ENCODE data around the gene TTC7B. TPM values are rescaled to one million over a fixed set of nuclear protein-coding genes. Genes with fewer than 3 reads are reported as not detected.
A peak's percentile ranks its signal among the peaks of the same experiment; 100 is the strongest.

TTC7B gene
- total and polyA plus RNA-seq, 3 experiments from 2014 or later, result 1.7 to 5.8 (median 5.2) TPM

GRCh38 chr14:90687680-90688079, 128.6 kb downstream of the TTC7B start:
- no peaks in the 10 kb centered on the region for H3K4me1 ChIP-seq (ENCODE audit: insufficient read depth, low read length)
- POLR2A ChIA-PET, result no interaction called here
- H3K4me3 ChIP-seq (ENCODE audit: low read length), result no peak overlapping the region
- H3K4me3 Mint-ChIP-seq, result no peak overlapping the region
- H3K36me3 ChIP-seq (ENCODE audit: insufficient read depth, low read length), result no peaks in the 10 kb centered on the region
- DNase-seq, result no peak
- CTCF ChIA-PET, result no interaction called here
- no peak overlapping the region for H3K27ac ChIP-seq (ENCODE audit: low read depth, low read length)
- H3K4me1 Mint-ChIP-seq, result no peaks in the 10 kb centered on the region
- H3K9me3 Mint-ChIP-seq, result no peaks in the 10 kb centered on the region
- no peaks in the 10 kb centered on the region for H3K9me3 ChIP-seq (ENCODE audit: low read length)
- peaks cover 0 to 5% (median 0%) of the 10 kb centered on the region in 3 donors for H3K36me3 Mint-ChIP-seq
- no peak overlapping the region for H3K27ac Mint-ChIP-seq
- H3K27me3 ChIP-seq (ENCODE audit: insufficient read depth, low read length, poor library complexity, severe bottlenecking), result no peaks in the 10 kb centered on the region
- peaks cover 0 to 10% of the 10 kb centered on the region in 2 donors for H3K27me3 Mint-ChIP-seq

- no peak overlapping the region for H3K4me3 Mint-ChIP-seq
- H3K9me3 ChIP-seq (ENCODE audit: low read length), result no peaks in the 10 kb centered on the region
- no peaks in the 10 kb centered on the region for H3K9me3 Mint-ChIP-seq
- ChIA-PET CTCF (no interaction called here), POLR2A (no interaction called here)
- H3K4me1 Mint-ChIP-seq, result peaks cover 8 to 11% (median 8%) of the 10 kb centered on the region in 3 donors
- H3K27me3 Mint-ChIP-seq, result peaks cover 0 to 12% of the 10 kb centered on the region in 2 donors
- no peak for DNase-seq
- peaks cover 8% of the 10 kb centered on the region for H3K4me1 ChIP-seq (ENCODE audit: insufficient read depth, low read length)
- H3K27ac Mint-ChIP-seq, result peak overlapping the region in 1 of 8 donors; percentile 47
- peaks cover 0 to 5% (median 0%) of the 10 kb centered on the region in 3 donors for H3K36me3 Mint-ChIP-seq
- H3K27ac ChIP-seq (ENCODE audit: low read depth, low read length), result no peak overlapping the region
- H3K4me3 ChIP-seq (ENCODE audit: low read length), result no peak overlapping the region
- no peaks in the 10 kb centered on the region for H3K36me3 ChIP-seq (ENCODE audit: insufficient read depth, low read length)
- H3K27me3 ChIP-seq (ENCODE audit: insufficient read depth, low read length, poor library complexity, severe bottlenecking), result no peaks in the 10 kb centered on the region
Measured at GRCh38 chr14:90682615-90683014, 133.6 kb downstream of the TTC7B start.

DNA sequence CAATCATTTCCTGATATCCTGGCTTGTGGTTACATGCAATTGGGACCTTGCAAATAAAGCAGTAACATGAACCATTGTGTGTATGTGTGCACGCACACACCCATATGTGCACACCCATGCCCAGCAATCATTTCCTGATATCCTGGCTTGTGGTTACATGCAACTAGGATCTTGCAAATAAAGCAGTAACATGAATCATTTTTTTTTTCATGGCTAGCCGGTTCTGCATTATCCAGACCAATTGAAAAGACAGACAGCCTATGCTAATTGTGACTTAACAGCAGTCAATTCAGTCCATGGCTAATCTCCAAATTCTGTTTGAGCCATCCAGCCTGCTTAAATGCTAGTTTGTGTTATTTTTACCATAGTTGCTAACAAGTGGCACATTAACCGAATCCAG, 134.3 kb downstream of the TTC7B start:
- no peak overlapping the region for H3K27ac Mint-ChIP-seq
- H3K9me3 ChIP-seq (ENCODE audit: low read length), result no peaks in the 10 kb centered on the region
- ChIA-PET POLR2A (no interaction called here), CTCF (no interaction called here)
- no peak overlapping the region for H3K4me3 Mint-ChIP-seq
- peaks cover 14 to 18% (median 15%) of the 10 kb centered on the region in 3 donors for H3K4me1 Mint-ChIP-seq
- peaks cover 0 to 5% (median 0%) of the 10 kb centered on the region in 3 donors for H3K36me3 Mint-ChIP-seq
- H3K27me3 ChIP-seq (ENCODE audit: insufficient read depth, low read length, poor library complexity, severe bottlenecking), result no peaks in the 10 kb centered on the region
- no peaks in the 10 kb centered on the region for H3K36me3 ChIP-seq (ENCODE audit: insufficient read depth, low read length)
- no peak for DNase-seq
- no peak overlapping the region for H3K4me3 ChIP-seq (ENCODE audit: low read length)
- H3K4me1 ChIP-seq (ENCODE audit: insufficient read depth, low read length), result peaks cover 8% of the 10 kb centered on the region
- H3K27ac ChIP-seq (ENCODE audit: low read depth, low read length), result no peak overlapping the region
- H3K9me3 Mint-ChIP-seq, result no peaks in the 10 kb centered on the region
- H3K27me3 Mint-ChIP-seq, result peaks cover 0 to 9% of the 10 kb centered on the region in 2 donors

- no peaks in the 10 kb centered on the region for H3K9me3 Mint-ChIP-seq
- ChIA-PET CTCF (no interaction called here), POLR2A (no interaction called here)
- peaks cover 0 to under 1% (median 0%) of the 10 kb centered on the region in 3 donors for H3K36me3 Mint-ChIP-seq
- H3K4me3 Mint-ChIP-seq, result no peak overlapping the region
- DNase-seq, result no peak
- no peak overlapping the region for H3K4me3 ChIP-seq (ENCODE audit: low read length)
- H3K27me3 Mint-ChIP-seq, result peaks cover under 1 to 5% of the 10 kb centered on the region in 2 donors
- H3K27ac Mint-ChIP-seq, result peak overlapping the region in 1 of 8 donors; percentile 15
- H3K9me3 ChIP-seq (ENCODE audit: low read length), result no peaks in the 10 kb centered on the region
- no peaks in the 10 kb centered on the region for H3K27me3 ChIP-seq (ENCODE audit: insufficient read depth, low read length, poor library complexity, severe bottlenecking)
- peaks cover 8% of the 10 kb centered on the region for H3K4me1 ChIP-seq (ENCODE audit: insufficient read depth, low read length)
- peaks cover 14 to 20% (median 19%) of the 10 kb centered on the region in 3 donors for H3K4me1 Mint-ChIP-seq
- H3K27ac ChIP-seq (ENCODE audit: low read depth, low read length), result no peak overlapping the region
- H3K36me3 ChIP-seq (ENCODE audit: insufficient read depth, low read length), result no peaks in the 10 kb centered on the region
Measured at GRCh38 chr14:90678846-90679362, 137.3 kb downstream of the TTC7B start.

- Mint-ChIP-seq H3K27me3 (peaks cover 2 to 4% of the 10 kb centered on the region in 2 donors), H3K4me3 (no peak overlapping the region), H3K9me3 (no peaks in the 10 kb centered on the region), H3K36me3 (no peaks in the 10 kb centered on the region), H3K27ac (no peak overlapping the region), H3K4me1 (peaks cover 14 to 20% (median 19%) of the 10 kb centered on the region in 3 donors)
- H3K27ac ChIP-seq (ENCODE audit: low read depth, low read length), result no peak overlapping the region
- ChIA-PET POLR2A (no interaction called here), CTCF (no interaction called here)
- H3K4me3 ChIP-seq (ENCODE audit: low read length), result no peak overlapping the region
- no peak for DNase-seq
- peaks cover 8% of the 10 kb centered on the region for H3K4me1 ChIP-seq (ENCODE audit: insufficient read depth, low read length)
- H3K27me3 ChIP-seq (ENCODE audit: insufficient read depth, low read length, poor library complexity, severe bottlenecking), result no peaks in the 10 kb centered on the region
- no peaks in the 10 kb centered on the region for H3K36me3 ChIP-seq (ENCODE audit: insufficient read depth, low read length)
- H3K9me3 ChIP-seq (ENCODE audit: low read length), result no peaks in the 10 kb centered on the region
Measured at GRCh38 chr14:90678420-90678819, 137.8 kb downstream of the TTC7B start.

DNA sequence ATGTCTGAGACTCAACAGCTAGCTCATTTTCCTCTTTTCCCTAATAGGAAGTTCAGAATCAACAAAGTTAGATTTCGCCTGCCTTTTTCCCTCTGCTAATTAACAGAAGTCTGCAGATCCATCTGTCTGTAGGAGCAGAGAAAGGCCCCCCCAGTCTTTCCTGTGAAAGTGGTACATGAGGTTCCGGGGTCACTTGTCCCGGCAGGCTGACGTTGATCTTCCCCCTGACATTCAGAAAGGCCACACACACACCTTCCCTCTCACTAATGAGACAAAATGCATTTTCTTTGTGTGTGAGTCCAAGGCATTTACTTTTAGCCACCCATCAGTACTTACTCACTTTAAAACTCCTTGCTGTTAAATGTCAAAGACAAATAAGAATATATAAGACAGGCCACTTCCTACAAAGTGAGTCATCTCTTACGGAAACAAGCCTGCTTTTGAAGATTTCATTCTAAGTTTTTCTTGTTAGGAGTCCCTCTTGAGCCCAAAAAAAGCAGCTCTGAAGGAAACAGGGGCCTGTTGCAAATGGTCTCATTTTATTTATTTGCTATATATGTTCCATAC, 138.7 kb downstream of the TTC7B start:
- no peaks in the 10 kb centered on the region for H3K9me3 ChIP-seq (ENCODE audit: low read length)
- Mint-ChIP-seq H3K27ac (peak overlapping the region in 6 of 8 donors; percentile 37 to 87 (median 80)), H3K9me3 (no peaks in the 10 kb centered on the region), H3K36me3 (no peaks in the 10 kb centered on the region), H3K4me1 (peaks cover 14 to 20% (median 19%) of the 10 kb centered on the region in 3 donors), H3K27me3 (peaks cover 2 to 4% of the 10 kb centered on the region in 2 donors), H3K4me3 (peak overlapping the region in 6 of 7 donors; percentile 33 to 69 (median 58))
- no peak overlapping the region for H3K27ac ChIP-seq (ENCODE audit: low read depth, low read length)
- H3K4me1 ChIP-seq (ENCODE audit: insufficient read depth, low read length), result peaks cover 8% of the 10 kb centered on the region
- ChIA-PET POLR2A (no interaction called here), CTCF (no interaction called here)
- H3K4me3 ChIP-seq (ENCODE audit: low read length), result no peak overlapping the region
- no peaks in the 10 kb centered on the region for H3K27me3 ChIP-seq (ENCODE audit: insufficient read depth, low read length, poor library complexity, severe bottlenecking)
- peak in 1 of 5 donors; percentile 25 for DNase-seq
- H3K36me3 ChIP-seq (ENCODE audit: insufficient read depth, low read length), result no peaks in the 10 kb centered on the region

GRCh38 chr14:90676912-90677311, 139.3 kb downstream of the TTC7B start:
- ChIA-PET CTCF (no interaction called here), POLR2A (no interaction called here)
- H3K36me3 Mint-ChIP-seq, result no peaks in the 10 kb centered on the region
- H3K4me3 Mint-ChIP-seq, result peak overlapping the region in 1 of 7 donors; percentile 14
- peaks cover 14 to 20% (median 19%) of the 10 kb centered on the region in 3 donors for H3K4me1 Mint-ChIP-seq
- H3K27me3 Mint-ChIP-seq, result peaks cover 2 to 4% of the 10 kb centered on the region in 2 donors
- no peaks in the 10 kb centered on the region for H3K9me3 Mint-ChIP-seq
- Histone ChIP-seq H3K4me1 (ENCODE audit: insufficient read depth, low read length) (peaks cover 8% of the 10 kb centered on the region), H3K9me3 (ENCODE audit: low read length) (no peaks in the 10 kb centered on the region), H3K36me3 (ENCODE audit: insufficient read depth, low read length) (no peaks in the 10 kb centered on the region), H3K27ac (ENCODE audit: low read depth, low read length) (no peak overlapping the region), H3K27me3 (ENCODE audit: insufficient read depth, low read length, poor library complexity, severe bottlenecking) (no peaks in the 10 kb centered on the region), H3K4me3 (ENCODE audit: low read length) (no peak overlapping the region)
- peak overlapping the region in 1 of 8 donors; percentile 37 for H3K27ac Mint-ChIP-seq
- no peak for DNase-seq

DNA sequence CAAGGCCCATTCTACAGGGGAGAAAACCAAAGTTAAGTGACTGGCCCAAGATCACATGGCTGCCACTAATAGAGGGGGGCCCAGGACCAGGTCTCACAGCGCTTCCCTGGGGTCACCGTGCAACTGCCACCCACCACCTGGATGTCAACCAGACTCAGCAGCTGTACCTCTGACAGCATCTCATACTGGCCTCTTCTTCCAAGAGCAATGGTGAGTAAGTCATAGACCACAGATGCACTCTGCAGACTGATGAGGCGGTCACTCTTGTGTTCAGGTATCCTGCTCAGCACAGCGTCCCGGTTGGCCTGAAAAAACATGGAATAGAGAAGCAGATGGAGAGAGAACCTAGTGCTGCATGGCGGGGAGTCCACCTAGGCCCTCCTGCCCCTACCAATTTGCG, 139.9 kb downstream of the TTC7B start:
- peaks cover 11% of the 10 kb centered on the region for H3K4me1 ChIP-seq (ENCODE audit: insufficient read depth, low read length)
- Mint-ChIP-seq H3K27me3 (peaks cover 2 to 3% of the 10 kb centered on the region in 2 donors), H3K4me1 (peaks cover 14 to 20% (median 19%) of the 10 kb centered on the region in 3 donors), H3K27ac (no peak overlapping the region), H3K4me3 (no peak overlapping the region), H3K9me3 (no peaks in the 10 kb centered on the region), H3K36me3 (no peaks in the 10 kb centered on the region)
- ChIA-PET POLR2A (no interaction called here), CTCF (no interaction called here)
- no peaks in the 10 kb centered on the region for H3K27me3 ChIP-seq (ENCODE audit: insufficient read depth, low read length, poor library complexity, severe bottlenecking)
- H3K4me3 ChIP-seq (ENCODE audit: low read length), result no peak overlapping the region
- no peak overlapping the region for H3K27ac ChIP-seq (ENCODE audit: low read depth, low read length)
- DNase-seq, result no peak
- no peaks in the 10 kb centered on the region for H3K9me3 ChIP-seq (ENCODE audit: low read length)
- no peaks in the 10 kb centered on the region for H3K36me3 ChIP-seq (ENCODE audit: insufficient read depth, low read length)
